CD4-positive, alpha-beta T cell treated with Interferon gamma for 1 hour (primary cell): ENCODE results near the gene S100A14.
A peak's percentile ranks its signal among the peaks of the same experiment; 100 is the strongest.
"Not testable (repeated sequence)": the region's sequence is repeated elsewhere in the genome, so short reads cannot be mapped to it uniquely, and the experiment has no call there.

Experiments
- DNase-seq: peaks from one replicate; pipeline ENCODE4 v3.0.0-alpha.2; 2020

Gene S100A14

DNA sequence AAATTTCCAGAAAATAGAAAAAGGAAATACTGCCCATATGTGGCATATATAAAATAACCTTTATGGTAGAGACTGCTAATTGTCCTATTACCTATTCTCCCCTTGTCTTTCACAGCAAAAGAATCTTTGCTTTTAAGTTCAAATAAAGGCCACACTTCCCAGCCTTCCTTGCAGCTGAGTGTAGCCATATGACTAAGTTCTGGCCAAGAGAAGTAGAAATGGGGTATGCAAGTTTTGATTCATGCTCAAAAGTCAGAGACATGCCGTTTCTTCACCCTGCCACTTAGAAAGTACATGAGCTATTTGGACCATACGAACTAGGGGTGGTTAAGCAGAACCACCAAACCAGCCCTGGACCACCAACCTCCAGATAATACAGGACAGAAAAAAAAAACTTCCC, 32.1 kb downstream of the S100A14 start:
- no peak for DNase-seq

DNA sequence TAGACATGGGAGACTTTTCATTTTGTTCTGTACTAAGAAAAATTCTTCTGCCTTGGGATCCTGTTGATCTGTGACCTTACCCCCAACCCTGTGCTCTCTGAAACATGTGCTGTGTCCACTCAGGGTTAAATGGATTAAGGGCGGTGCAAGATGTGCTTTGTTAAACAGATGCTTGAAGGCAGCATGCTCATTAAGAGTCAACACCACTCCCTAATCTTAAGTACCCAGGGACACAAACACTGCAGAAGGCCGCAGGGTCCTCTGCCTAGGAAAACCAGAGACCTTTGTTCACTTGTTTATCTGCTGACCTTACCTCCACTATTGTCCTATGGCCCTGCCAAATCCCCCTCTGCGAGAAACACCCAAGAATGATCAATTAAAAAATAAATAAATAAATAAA, 32.6 kb downstream of the S100A14 start:
- not testable (repeated sequence) for DNase-seq

DNA sequence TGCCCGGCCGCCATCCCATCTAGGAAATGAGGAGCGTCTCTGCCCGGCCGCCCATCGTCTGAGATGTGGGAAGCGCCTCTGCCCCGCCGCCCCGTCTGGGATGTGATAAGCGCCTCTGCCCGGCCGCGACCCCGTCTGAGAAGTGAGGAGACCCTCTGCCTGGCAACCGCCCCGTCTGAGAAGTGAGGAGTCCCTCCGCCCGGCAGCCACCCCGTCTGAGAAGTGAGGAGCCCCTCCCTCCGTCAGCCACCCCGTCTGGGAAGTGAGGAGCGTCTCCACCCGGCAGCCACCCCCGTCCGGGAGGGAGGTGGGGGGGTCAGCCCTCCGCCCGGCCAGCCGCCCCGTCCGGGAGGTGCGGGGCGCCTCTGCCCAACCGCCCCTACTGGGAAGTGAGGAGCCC, 33.3 kb downstream of the S100A14 start:
- DNase-seq, result not testable (repeated sequence)

DNA sequence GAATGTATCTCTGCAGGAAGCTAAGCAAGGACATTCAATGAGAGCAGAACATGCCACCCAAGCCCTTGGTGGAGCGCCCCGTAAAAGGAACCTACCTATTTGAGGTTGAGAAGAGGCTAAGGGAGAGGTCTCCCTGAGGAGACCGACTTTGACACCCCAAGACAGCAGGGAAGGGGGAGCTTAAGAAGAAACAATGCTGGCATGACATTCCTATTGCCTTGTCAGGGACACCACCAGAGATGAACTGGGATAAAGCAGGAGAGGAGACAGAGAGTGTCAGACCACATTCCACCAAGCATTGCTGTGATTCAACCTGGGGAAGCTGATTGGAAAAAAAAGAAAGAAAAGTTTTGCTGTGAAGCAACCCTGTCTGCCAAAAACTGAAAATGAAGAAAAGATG, 37.2 kb downstream of the S100A14 start:
- DNase-seq, result no peak

DNA sequence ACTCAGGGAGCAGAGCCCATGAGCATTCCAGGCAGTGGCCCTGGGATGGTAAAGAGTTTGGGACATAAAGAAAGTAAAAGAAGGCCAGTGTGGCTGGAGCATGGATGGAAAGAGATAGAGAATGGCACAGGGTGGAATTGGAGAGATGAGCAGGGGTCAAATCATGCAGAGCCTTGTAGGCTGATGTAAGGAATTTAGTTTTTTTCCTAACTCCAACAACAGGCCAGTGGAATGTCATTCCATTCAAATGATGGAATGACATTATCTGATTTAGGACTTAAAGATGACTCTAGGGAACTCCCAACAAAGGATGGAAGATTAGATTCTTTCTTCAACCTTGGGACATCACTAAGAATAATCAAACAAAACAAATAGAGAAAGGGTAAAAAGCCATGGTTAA, 37.6 kb downstream of the S100A14 start:
- no peak for DNase-seq

DNA sequence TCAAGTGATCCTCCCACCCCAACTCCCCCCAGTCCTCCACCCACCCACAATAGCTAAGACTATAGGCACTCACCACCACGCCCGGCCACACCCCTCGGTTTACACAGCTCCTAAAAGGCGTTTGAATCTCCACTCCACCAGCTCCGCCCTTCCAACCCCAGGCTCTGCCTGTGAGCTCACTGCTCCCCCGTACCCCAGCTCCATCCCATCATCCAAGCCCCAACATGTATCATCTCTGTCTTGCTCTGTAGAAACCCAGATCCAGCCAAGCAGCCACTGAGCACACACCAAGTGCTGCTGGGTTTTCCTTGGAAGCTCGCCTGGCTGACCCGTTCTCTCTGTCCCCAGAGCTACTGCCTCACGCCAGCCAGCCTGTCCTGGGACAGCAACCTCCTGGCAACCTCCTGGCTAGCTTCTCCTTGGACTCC, 38.5 kb downstream of the S100A14 start:
- DNase-seq, result no peak

DNA sequence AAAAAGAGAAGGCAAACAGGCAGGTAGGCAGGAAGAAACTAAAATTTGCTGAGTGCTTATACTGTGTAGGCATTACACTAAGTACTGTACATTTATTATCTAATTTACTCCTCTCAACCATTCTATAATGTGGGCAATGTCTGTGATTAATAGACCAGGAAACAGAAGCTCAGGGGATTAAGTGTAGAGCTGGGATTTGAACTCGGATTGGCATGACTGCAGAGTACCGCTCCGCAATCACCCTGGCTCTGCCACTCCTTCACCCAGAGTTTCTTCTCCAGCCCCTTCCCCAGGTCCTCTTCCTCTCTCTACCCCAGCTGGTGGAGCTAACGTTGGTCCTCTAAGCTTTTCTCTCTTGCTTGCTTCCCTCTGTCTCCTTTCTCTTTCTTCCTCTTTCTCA, 39.0 kb downstream of the S100A14 start:
- no peak for DNase-seq

DNA sequence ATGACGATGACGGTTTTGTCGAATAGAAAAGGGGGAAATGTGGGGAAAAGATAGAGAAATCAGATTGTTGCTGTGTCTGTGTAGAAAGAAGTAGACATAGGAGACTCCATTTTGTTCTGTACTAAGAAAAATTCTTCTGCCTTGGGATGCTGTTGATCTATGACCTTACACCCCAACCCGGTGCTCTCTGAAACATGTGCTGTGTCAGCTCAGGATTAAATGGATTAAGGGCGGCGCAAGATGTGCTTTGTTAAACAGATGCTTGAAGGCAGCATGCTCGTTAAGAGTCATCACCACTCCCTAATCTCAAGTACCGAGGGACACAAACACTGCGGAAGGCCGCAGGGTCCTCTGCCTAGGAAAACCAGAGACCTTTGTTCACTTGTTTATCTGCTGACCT, 40.6 kb downstream of the S100A14 start:
- DNase-seq, result not testable (repeated sequence)

DNA sequence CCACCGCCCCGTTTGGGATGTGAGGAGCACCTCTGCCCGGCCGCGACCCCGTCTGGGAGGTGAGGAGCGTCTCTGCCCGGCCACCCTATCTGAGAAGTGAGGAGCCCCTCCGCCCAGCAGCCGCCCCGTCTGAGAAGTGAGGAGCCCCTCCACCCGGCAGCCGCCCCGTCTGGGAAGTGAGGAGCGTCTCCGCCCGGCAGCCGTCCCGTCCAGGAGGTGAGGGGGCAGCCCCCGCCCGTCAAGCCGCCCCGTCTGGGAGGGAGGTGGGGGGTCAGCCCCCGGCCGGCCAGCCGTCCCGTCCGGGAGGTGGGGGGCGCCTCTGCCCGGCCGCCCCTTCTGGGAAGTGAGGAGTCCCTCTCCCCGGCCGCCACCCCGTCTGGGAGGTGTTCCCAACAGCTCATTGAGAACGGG, 41.0 kb downstream of the S100A14 start:
- DNase-seq, result not testable (repeated sequence)

DNA sequence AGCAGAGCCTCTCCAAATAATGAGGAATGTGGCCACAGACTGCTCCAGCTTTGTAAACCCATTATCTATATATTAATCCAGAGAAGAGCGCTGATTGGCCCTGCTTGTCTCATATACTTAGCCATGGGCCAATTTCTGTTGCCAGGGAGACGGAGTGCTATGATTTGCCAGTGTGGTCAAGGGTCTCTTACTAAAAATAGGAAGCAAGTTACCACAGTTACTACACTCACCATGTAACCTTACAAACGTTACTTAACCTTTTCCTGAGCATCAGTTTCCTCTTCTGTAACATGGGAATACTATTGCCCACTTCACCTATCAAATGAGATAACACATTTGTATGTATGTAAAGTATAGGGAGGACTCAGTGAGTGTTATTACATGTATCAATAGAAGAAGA, 42.8 kb downstream of the S100A14 start:
- DNase-seq, result no peak

DNA sequence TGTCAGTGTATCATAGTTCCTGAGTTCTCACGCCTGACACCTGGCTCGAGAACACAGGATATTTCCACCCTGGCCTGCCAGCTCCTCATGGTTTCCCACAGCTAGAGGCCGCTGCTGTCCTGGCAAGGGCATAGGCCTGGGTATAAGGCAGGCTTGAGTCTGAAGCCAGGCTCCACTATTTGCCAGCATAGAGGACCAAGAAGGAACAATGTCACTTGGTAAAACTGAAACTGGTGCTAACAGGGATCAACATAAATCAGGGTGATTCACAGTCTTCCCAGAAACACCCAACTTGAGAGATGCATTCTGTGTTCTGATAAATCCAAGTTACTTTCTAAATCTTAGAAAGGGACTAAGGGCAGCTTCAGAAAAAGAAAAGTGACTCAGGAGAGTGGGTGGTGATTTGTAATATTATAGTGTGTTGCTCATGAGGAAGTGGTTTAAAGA, 43.5 kb downstream of the S100A14 start:
- DNase-seq, result peak; percentile 65

DNA sequence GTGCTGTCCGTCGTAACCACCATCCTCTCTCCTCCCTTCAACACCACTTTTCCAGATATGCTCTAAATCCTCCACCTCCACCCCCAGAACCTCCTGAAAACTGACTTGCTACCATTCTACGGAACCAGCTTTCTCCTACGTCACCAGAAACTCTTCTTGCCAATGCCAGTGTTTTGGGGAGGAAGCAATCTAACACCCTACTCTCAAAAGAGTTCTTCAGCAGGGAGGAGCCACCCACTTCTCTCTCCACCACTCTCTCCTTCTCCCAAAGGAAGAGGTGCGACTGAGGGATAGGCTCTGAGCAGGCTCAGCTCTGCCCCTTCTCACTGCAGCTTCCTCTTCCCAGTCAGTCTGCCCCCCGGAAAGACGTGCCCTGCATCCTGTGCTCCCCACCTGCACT, 44.4 kb downstream of the S100A14 start:
- DNase-seq, result no peak

DNA sequence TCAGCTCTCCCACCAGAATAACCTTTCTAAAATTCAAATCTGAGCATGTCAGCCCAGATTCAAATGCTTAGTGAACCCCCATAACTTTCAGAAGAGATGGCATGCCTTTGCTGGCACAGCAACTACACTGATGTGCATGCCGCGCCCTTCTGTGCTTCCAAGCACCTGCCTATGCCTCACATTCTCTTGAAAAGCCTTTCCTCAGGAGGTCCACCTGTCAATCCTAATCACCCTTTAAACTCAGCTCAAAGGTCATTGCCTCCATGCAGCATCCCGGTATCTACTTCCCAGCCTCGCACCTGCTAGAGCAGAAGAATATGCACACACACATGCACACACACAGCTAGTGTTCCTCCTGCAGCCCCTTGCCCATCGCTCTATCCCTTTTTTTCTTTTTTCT, 45.3 kb downstream of the S100A14 start:
- no peak for DNase-seq

DNA sequence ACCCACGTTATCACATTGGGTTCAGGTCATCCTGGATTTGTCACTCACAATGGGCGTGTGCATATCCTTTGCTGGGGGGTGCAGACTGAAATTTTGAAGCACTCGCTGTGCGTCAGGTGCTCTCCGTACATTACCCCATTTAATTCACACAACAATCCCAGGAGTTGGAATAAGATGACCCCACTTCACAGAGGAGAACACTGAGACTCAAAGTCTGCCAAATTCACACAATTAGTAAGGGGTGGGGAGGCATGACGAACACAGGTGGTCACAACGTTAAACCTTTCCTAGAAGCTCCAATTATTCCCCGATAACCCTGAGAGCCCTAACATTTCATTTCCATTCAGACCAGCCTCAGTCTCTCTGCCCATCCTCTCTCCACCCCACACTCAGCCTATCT, 46.7 kb downstream of the S100A14 start:
- no peak for DNase-seq

DNA sequence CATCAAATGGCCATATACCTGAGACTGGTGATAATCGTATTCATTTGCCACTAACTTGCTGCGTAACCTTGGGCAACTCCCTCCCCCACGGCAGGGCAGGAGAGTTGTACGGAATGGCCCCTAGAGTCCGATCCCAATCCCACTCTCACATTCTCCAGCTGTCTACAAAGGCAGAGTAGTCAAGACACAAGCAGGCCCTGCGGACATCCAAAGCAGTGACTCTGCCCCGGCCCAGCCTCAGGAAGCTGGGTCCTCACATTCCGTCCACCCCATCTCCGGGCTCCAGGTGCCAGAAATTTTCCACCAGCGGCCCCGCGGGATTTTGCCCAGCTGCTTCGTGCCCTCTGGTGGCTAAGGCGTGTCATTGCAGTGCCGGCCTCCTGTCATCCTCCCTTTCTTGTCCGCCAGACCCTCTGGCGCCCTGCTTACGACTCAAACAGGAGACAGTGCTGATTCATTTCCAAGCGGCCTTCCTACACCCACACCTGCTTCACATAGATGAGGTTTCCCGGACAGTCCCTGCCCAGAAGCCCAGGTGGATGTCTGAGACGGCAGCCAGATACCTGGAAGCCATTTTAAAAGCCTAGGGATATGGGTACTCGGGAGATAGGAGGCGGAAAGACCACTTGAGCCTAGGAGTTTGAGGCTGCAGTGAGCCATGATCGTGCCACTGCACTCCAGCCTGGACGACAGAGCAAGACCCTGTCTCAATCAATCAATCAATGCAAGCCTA, 47.6 kb downstream of the S100A14 start:
- DNase-seq, result peak; percentile 73

DNA sequence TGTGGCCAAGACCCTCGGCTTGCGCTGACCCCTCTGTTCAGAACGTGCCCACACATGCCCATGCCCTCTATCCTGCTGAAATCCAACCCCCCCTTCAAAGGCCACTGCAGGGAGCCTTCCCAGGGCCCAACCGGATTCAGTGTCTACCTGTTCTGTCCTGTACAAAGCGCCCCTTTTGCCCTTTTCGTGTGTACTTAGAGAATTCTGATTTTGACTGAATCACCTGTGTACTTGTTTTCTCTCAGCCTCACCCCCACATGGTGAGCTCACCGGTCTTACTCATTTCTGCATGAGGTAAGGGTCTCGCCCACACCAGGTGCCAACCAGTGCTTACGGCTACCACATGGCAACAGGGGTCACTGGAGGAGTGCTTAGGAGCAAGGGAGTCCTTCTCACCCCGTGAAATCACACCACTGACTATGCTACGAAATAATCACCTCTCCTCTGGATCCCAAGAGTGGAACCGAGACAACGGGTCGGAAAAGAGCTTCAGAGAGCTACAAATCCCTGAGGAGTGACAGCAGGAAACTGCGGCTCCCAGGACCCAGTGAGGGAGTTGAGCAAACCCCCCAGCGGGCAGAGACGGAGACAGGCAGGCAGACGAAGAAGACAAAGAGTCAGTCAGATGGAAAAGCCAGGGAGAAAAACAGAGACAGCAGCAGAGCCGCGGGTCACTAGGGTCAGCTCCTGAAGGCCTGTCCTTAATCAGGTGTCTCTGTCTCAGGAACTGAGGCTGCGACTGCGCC, 48.3 kb downstream of the S100A14 start:
- DNase-seq, result no peak

DNA sequence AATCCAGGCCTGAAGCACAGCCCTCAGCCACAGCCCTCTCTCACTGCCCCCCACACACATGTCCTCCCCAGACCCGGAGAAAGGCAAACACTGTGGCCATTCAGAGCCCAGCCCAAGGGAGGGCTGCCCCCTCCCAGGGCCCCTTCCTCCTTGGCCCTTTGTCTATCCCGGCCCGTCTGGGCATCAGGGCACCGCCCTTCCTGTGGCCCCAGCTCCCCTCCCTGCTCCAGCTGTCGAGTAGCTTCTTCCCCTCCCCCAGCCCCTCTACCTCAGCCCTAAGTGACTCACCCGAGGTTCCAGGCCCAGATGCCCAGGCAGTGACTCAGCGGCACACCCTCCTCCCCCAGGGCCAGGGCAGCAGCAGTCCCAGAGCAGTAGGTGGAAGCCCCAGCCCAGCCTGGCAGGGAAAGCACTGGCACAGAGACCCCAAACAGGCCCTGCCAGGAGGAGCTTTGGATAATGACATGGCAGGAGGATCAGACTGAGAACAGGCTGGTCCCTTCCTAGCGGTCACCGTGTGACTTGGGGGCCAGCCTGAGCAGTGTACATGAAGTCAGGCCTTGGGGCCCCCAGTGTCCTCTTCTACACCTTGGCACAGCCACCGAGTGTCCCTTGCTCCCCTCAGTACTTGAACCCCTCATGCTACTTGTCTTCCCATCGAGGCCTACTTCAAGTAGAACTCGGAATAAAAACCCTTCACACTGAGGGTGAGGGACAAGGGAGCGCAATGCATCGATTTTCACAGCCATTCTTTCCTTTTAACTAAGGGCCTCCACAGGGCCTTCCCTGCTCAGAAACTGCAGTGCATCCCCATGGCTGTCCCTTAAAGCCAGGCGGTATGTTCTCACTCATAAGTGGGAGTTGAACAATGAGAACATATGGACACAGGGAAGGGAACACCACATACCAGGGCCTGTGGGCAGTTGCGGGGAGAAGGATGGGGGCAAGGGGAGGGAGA, 49.4 kb downstream of the S100A14 start:
- peak; percentile 88 for DNase-seq

DNA sequence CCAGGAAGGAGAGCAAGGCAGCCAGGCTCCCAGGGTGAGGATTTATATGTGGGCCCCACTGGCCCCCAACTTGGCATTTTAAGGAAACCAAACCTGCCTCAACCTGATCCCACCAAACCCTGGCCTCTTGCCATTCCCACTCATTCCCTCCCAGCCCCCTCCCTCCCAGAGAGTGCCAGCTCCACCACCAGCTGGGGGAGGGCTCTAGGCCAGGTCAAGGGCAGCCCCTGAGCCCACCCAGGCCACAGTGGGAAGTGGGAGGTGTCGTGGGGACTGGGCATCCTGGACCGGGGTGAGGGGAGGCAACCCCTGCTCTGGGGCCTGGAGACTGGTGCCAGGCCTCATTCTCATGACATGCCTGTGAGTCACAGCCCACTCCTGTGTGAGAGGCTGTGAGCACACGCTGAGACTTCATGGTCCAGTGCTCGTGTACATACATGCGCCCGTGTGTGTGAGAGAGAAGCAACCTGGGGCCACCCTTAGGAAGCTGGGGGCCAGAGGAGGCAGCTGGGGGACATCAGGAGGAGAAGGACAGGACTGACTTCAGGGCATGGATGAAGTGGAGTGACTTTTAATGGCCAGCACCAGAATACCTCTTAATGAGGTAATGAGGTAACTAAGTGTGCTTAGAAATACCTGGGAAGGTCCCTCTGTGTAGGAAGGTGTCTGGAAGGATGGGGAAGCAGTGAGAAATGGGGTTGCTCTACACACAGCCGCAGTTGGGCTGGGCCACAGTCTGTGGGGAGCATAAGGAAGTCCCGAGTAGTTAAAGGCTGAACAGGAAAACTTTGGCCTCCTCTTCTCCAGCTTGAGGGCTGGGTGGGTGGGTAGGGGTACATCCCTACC, 50.4 kb downstream of the S100A14 start, which contains the start of gene S100A2:
TSS of gene S100A2 (minus strand) at position 316 of the 846 bp plus-strand sequence. CDS start 1,967 bp downstream, outside the sequence.
- DNase-seq, result peak; percentile 66
